ENCODE results near the gene CSNK1A1. TPM values are rescaled to one million over a fixed set of nuclear protein-coding genes. Genes with fewer than 3 reads are reported as not detected.

Gene CSNK1A1
- total RNA-seq, 1 donor from 2014 or later: 194 TPM

DNA sequence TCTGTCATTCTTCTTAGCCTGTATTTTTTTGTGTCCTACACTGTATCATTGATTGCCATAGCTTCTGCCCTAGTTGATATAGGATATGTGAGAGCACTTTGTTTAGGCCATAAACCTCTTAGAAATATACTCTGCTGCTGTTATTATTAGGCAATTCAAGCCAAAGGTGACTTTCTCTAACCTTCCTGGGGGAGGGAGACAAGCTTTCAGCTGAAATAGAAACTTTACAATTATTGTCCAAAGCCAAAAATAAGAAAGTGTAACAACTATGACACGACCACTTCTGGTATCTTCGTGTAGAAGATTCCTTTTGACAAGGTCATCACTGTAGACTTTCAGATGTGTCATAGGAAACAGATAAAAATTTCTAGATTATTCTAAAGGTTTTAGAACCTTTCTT is 12.2 kb upstream of the CSNK1A1 start:
- Mint-ChIP-seq H3K4me3 (ENCODE audit: low read depth) (no peak overlapping the region), H3K36me3 (ENCODE audit: low read depth) (no peaks in the 10 kb centered on the region), H3K4me1 (ENCODE audit: low read depth) (peaks cover 19% of the 10 kb centered on the region), H3K9me3 (no peaks in the 10 kb centered on the region), H3K27ac (no peak overlapping the region), H3K27me3 (ENCODE audit: low read depth) (no peaks in the 10 kb centered on the region)
- intact Hi-C loops (cut with micrococcal nuclease): loop anchor here (2.0 to 5.0 kb wide), 4 partner anchors 13 to 246 kb away; no protein-coding TSS in a partner anchor
- no peak for DNase-seq (ENCODE audit: low spot score)

DNA sequence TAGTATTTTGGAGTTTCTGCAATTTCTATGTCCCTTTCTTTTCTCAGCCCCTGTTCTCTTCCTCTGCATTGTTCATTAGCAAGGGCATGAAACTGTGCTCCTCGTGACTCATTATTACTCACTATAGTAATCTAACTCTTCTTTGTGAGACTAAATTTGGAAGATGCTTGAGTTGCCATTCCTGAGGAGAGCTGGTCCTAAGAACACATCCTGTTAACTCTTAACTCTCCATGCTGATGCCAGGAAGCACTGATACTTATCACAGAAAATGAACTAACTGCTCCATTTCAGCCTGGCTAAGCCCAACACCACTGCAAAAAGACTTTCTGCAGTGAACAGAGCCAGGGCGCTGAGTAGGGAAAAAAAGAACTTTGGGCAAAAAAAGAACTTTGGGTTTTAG is 10.6 kb upstream of the CSNK1A1 start:
- intact Hi-C loops (cut with micrococcal nuclease): loop anchor here (1.0 to 5.0 kb wide), 5 partner anchors 11 to 245 kb away; partner anchors contain the start of gene CSNK1A1
- Mint-ChIP-seq H3K27ac (no peak overlapping the region), H3K36me3 (ENCODE audit: low read depth) (no peaks in the 10 kb centered on the region), H3K9me3 (no peaks in the 10 kb centered on the region), H3K27me3 (ENCODE audit: low read depth) (no peaks in the 10 kb centered on the region), H3K4me1 (ENCODE audit: low read depth) (peaks cover 19% of the 10 kb centered on the region), H3K4me3 (ENCODE audit: low read depth) (no peak overlapping the region)
- no peak for DNase-seq (ENCODE audit: low spot score)

DNA sequence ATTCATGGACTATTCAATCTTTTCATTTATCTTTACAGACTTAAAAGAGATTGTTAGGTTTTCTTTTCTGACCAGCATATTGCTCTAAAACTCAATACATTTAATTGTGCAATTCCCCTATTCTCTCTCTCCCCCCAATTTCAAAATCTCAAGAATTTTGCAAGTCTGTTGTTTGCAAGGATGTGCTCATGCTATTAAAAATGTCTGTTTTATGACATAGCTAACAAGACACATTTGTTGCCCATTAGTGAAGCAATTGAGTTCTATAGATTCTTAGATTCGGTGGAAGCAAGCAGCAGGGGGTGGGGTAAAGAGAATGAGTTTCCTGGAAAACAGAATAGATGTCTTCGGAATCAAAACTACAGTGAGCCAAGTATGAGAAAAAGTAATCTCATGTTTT is 8.5 kb upstream of the CSNK1A1 start:
- peaks cover 19% of the 10 kb centered on the region for H3K4me1 Mint-ChIP-seq (ENCODE audit: low read depth)
- no peak overlapping the region for H3K4me3 Mint-ChIP-seq (ENCODE audit: low read depth)

DNA sequence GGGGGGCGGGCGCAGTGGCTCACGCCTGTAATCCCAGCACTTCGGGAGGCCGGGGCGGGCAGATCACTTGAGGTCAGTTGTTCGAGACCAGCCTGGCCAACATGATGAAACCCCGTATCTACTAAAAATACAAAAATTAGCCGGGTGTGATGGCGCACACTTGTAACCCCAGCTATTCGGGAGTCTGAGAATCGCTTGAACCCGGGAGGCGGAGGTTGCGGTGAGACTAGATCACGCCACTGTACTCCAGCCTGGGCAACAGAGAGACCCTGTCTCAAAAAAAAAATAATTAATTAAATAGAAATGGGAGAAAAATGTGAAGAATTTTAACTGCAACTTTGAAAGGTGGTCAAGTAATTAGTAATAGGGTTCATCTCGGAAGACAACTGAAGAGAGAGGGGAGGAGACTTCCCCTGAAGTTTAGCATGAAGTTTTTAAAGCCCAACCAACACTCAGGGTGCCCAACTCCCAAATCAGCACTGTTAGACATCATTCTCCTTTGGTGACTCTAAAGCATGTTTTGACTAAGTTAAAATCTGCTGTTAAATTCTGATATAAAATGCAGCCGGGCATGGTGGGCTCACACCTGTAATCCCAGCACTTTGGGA is 1.4 kb upstream of the CSNK1A1 start:
- H3K4me3 Mint-ChIP-seq (ENCODE audit: low read depth): peak overlapping the region; percentile 5
- peaks cover 27% of the 10 kb centered on the region for H3K36me3 Mint-ChIP-seq (ENCODE audit: low read depth)
- H3K4me1 Mint-ChIP-seq (ENCODE audit: low read depth): peaks cover 10% of the 10 kb centered on the region
- no peaks in the 10 kb centered on the region for H3K27me3 Mint-ChIP-seq (ENCODE audit: low read depth)
- intact Hi-C loops (cut with micrococcal nuclease): no loop called here
- H3K9me3 Mint-ChIP-seq: no peaks in the 10 kb centered on the region
- H3K27ac Mint-ChIP-seq: no peak overlapping the region
- no peak for DNase-seq (ENCODE audit: low spot score)

More for the DNA sequence above, 8.5 kb upstream of the CSNK1A1 start:
- H3K9me3 Mint-ChIP-seq: no peaks in the 10 kb centered on the region
- no peak overlapping the region for H3K27ac Mint-ChIP-seq
- no peaks in the 10 kb centered on the region for H3K36me3 Mint-ChIP-seq (ENCODE audit: low read depth)
- DNase-seq (ENCODE audit: low spot score): no peak
- intact Hi-C loops (cut with micrococcal nuclease): loop anchor here (5.0 kb wide), 3 partner anchors 58 to 242 kb away; no protein-coding TSS in a partner anchor
- H3K27me3 Mint-ChIP-seq (ENCODE audit: low read depth): no peaks in the 10 kb centered on the region

DNA sequence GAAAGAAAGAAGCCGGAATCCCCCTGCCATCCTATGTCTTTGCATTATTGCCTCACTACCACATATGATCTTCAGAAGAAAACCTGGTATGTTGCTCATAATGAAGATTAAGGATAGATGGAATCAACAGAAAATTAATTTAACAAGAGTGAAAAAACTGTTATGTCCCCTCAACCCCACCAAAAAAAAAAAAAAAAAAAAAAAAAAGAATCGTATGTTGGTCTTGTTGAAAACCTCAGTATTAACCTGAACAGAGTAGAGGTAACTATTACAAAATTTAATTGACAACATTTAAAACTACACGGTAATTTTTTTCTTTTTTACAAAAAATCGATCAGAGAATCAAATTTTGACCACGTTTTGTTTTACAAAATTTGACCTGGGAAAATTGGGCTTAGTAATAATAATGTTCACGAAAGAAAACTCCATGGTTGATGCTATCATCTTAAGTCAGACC is 827 bp upstream of the CSNK1A1 start:
- peaks cover 33% of the 10 kb centered on the region for H3K36me3 Mint-ChIP-seq (ENCODE audit: low read depth)
- peak overlapping the region; percentile 100 for H3K27ac Mint-ChIP-seq
- intact Hi-C loops (cut with micrococcal nuclease): no loop called here
- H3K27me3 Mint-ChIP-seq (ENCODE audit: low read depth): no peaks in the 10 kb centered on the region
- no peaks in the 10 kb centered on the region for H3K9me3 Mint-ChIP-seq
- no peak for DNase-seq (ENCODE audit: low spot score)
- peak overlapping the region; percentile 96 for H3K4me3 Mint-ChIP-seq (ENCODE audit: low read depth)
- H3K4me1 Mint-ChIP-seq (ENCODE audit: low read depth): peaks cover 14% of the 10 kb centered on the region

DNA sequence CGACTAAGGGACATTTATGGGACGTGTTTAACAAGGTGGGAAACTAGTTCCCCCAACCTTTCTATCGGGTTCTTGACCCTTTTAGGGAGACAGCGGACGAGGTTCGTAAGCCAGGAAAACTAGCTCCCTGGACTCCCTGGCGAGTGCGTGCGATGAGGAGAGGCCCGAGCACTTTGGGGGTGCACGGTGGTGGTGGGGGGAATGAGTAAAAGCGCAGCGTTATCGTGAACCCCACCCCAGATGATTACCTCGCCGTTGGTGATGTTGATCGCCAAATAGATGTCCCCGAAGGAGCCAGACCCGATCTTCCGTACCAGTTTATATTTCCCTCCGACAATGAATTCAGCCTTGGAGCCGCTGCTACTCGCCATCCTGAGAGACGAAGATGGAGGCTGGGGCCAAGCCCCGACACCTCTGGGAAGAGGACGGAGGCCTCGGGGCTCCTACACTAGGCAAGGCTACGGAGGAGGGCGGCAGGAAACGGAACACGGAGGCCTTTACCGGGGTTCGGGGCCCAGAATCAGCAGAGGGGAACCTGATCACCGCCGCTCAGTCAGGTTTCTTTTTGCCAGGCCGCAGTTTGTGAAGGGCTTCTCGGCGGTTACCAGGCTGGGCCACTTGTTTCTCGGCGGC is 529 bp downstream of the CSNK1A1 start:
- H3K4me1 Mint-ChIP-seq (ENCODE audit: low read depth): peaks cover 23% of the 10 kb centered on the region
- peaks cover 47% of the 10 kb centered on the region for H3K36me3 Mint-ChIP-seq (ENCODE audit: low read depth)
- H3K9me3 Mint-ChIP-seq: no peaks in the 10 kb centered on the region
- DNase-seq (ENCODE audit: low spot score): no peak
- H3K27ac Mint-ChIP-seq: peak overlapping the region; percentile 100
- intact Hi-C loops (cut with micrococcal nuclease): loop anchor here (1.0 to 2.0 kb wide), 5 partner anchors 12 to 450 kb away; partner anchors contain the start of genes GRPEL2, HMGXB3 and TIGD6
- H3K4me3 Mint-ChIP-seq (ENCODE audit: low read depth): peak overlapping the region; percentile 96
- H3K27me3 Mint-ChIP-seq (ENCODE audit: low read depth): no peaks in the 10 kb centered on the region

DNA sequence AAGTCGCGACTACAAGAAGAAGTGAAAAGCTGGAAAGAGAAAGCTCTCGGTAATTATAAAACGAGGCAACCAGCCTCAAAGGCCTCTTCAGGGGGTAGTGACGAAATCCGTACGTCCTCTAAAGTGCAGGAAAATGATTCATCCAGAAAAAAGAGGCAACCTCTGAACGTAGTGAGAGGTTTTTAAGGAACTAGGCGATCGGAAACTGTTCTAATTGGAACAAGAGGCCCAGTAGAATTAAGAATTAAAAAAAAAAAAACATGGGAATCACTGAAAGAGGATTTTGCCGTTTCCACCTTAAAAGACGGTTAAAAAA is 1.0 kb downstream of the CSNK1A1 start:
- no peak for DNase-seq (ENCODE audit: low spot score)
- Mint-ChIP-seq H3K36me3 (ENCODE audit: low read depth) (peaks cover 50% of the 10 kb centered on the region), H3K9me3 (no peaks in the 10 kb centered on the region), H3K27me3 (ENCODE audit: low read depth) (no peaks in the 10 kb centered on the region), H3K4me1 (ENCODE audit: low read depth) (peaks cover 23% of the 10 kb centered on the region), H3K27ac (peak overlapping the region; percentile 100), H3K4me3 (ENCODE audit: low read depth) (peak overlapping the region; percentile 96)
- intact Hi-C loops (cut with micrococcal nuclease): loop anchor here (1.0 to 2.0 kb wide), 2 partner anchors 26 to 193 kb away; no protein-coding TSS in a partner anchor

DNA sequence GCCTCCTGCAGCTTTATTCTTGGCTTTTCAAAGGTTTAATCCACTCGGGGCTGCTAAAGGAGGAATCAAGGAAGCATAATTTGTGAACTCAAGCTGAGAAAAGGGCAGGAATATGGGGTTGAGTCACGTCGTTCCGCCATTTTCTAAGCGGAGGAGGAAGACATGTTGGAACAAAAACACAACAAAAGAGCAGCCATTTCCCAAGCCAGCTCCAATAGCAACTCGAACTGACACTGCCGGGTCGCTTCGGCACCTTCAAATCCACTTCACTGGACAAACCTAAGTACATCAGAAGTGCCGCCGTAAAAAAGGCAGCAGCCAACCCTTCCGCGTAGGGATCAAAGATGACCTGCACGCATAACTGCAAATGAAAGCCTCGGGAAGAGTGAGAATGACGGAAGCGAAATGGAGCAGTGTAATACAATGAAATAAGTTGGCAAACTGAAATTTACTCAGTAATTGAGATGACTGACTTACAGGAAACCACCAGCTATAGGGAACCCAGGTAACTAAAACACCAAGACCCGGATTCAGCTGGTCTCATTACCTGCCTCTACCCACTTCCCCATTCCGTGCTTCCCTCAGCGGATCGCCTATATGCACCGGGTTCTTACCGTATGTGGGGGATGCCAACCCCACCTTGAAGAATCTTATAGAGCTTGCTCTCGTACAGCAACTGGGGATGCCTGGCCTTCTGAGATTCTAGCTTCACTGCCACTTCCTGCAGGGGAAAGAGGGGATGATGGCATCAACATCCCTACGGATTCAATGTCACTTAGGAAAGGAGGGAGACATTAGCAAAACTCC is 1.6 kb downstream of the CSNK1A1 start:
- peak overlapping the region; percentile 100 for H3K27ac Mint-ChIP-seq
- intact Hi-C loops (cut with micrococcal nuclease): loop anchor here (1.0 to 5.0 kb wide), 3 partner anchors 27 to 193 kb away; no protein-coding TSS in a partner anchor
- no peaks in the 10 kb centered on the region for H3K9me3 Mint-ChIP-seq
- peak; percentile 21 for DNase-seq (ENCODE audit: low spot score)
- peak overlapping the region; percentile 96 for H3K4me3 Mint-ChIP-seq (ENCODE audit: low read depth)
- H3K27me3 Mint-ChIP-seq (ENCODE audit: low read depth): no peaks in the 10 kb centered on the region
- H3K4me1 Mint-ChIP-seq (ENCODE audit: low read depth): peaks cover 23% of the 10 kb centered on the region
- H3K36me3 Mint-ChIP-seq (ENCODE audit: low read depth): peaks cover 56% of the 10 kb centered on the region

DNA sequence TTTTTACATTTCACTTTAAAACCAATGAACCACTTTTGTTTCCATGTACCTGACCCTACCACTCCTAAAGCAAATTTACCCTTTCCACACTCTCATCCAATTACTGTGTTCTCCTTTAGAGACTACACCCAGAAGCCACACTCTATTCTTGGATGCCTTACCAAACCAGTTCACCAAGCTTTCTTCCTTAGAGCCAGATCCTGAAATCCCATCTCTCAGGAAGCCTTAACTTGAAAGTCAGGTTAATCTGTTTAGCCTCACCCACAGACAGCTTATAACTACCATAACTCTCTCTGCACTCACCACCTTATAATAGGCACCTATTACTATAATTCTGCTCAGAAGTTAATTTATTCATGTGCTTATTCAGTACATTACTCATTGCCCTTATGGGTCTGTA is 4.3 kb downstream of the CSNK1A1 start:
- Mint-ChIP-seq H3K27ac (peak overlapping the region; percentile 65), H3K27me3 (ENCODE audit: low read depth) (no peaks in the 10 kb centered on the region), H3K36me3 (ENCODE audit: low read depth) (peaks cover 74% of the 10 kb centered on the region), H3K9me3 (no peaks in the 10 kb centered on the region), H3K4me1 (ENCODE audit: low read depth) (peaks cover 31% of the 10 kb centered on the region), H3K4me3 (ENCODE audit: low read depth) (peak overlapping the region; percentile 27)
- intact Hi-C loops (cut with micrococcal nuclease): loop anchor here (5.0 kb wide), 1 partner anchor 45 kb away; no protein-coding TSS in a partner anchor
- DNase-seq (ENCODE audit: low spot score): no peak

DNA sequence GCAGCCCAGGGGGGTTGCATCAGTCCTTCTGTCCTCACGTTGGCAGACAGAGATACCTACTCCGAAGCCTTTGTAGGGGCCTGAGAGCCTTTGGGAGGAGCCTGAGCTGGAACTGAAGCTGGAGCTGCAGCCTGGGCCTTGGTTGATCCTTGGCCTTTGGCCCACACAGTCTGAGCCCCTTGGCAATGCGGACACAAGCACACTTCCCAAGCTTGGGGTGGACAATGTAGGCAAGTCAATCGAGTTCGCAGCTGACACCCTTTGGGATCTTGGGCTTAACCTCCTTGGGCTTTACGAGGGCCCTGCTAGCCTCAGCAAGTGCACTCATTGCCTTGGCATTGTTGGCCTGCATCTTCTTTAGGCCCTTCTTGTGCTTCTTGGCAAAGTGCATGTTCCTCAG is 5.9 kb downstream of the CSNK1A1 start:
- Mint-ChIP-seq H3K27ac (no peak overlapping the region), H3K4me1 (ENCODE audit: low read depth) (peaks cover 35% of the 10 kb centered on the region)
- intact Hi-C loops (cut with micrococcal nuclease): loop anchor here (2.0 to 5.0 kb wide), 2 partner anchors 17 to 43 kb away; no protein-coding TSS in a partner anchor

DNA sequence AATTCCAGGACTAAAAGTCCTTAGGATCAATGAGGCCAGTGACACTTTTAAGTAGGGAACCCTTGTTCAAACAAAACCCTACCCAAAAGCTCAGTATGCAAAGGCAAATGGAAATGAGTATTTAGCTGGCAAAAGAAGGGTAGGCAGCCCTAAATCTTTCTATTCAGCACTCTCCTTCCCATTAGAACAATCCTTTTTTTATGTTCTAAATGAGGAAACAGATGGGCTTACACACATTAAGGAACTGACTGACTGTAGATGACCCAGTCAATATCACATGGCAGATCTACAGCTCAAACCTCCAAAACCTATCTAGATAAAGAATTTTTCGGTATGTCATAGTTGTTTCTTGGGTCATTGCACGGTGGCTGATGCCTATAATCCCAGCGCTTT is 7.2 kb downstream of the CSNK1A1 start:
- no peaks in the 10 kb centered on the region for H3K27me3 Mint-ChIP-seq (ENCODE audit: low read depth)
- no peak for DNase-seq (ENCODE audit: low spot score)
- H3K36me3 Mint-ChIP-seq (ENCODE audit: low read depth): peaks cover 67% of the 10 kb centered on the region
- intact Hi-C loops (cut with micrococcal nuclease): loop anchor here (2.0 kb wide), 1 partner anchor 15 kb away; no protein-coding TSS in a partner anchor
- peaks cover 41% of the 10 kb centered on the region for H3K4me1 Mint-ChIP-seq (ENCODE audit: low read depth)
- peak overlapping the region; percentile 38 for H3K27ac Mint-ChIP-seq
- H3K9me3 Mint-ChIP-seq: no peaks in the 10 kb centered on the region
- H3K4me3 Mint-ChIP-seq (ENCODE audit: low read depth): no peak overlapping the region

More for the DNA sequence above, 5.9 kb downstream of the CSNK1A1 start:
- Mint-ChIP-seq H3K9me3 (no peaks in the 10 kb centered on the region), H3K36me3 (ENCODE audit: low read depth) (peaks cover 76% of the 10 kb centered on the region), H3K4me3 (ENCODE audit: low read depth) (no peak overlapping the region), H3K27me3 (ENCODE audit: low read depth) (no peaks in the 10 kb centered on the region)
- no peak for DNase-seq (ENCODE audit: low spot score)

DNA sequence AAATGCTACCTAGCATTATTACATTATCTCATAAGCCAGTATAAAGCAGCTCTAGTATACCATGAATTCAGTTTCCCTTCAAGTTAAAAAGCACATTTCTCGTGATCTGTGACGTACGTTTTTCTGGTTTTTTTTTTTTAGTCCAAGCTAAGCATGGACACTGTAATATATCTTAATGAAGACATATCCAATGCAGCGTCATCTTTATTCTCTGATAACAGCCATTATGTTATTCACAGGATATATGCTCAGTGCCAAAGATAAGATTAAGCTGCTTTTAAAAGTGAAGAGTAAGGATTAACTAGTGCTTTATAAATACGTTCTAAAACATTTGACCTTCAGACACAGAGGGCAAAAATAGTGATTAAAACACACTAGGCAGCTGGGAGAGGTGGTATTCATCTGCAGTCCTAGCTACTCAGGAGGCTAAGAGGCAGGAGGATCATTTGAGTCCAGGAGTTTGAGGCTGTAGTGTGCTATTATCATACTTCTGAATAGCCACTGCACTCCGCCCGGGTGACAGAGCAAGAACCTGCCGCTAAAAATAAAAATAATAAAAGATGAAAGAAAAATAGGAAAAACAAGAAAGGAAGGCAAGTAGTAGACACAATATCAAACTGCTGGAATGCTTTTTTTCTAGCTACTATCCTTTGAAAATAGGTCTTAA is 7.7 kb downstream of the CSNK1A1 start:
- Mint-ChIP-seq H3K4me3 (ENCODE audit: low read depth) (no peak overlapping the region), H3K36me3 (ENCODE audit: low read depth) (peaks cover 63% of the 10 kb centered on the region), H3K27ac (peak overlapping the region; percentile 42), H3K4me1 (ENCODE audit: low read depth) (peaks cover 39% of the 10 kb centered on the region), H3K27me3 (ENCODE audit: low read depth) (no peaks in the 10 kb centered on the region), H3K9me3 (no peaks in the 10 kb centered on the region)
- DNase-seq (ENCODE audit: low spot score): no peak
- intact Hi-C loops (cut with micrococcal nuclease): loop anchor here (2.0 kb wide), 1 partner anchor 15 kb away; no protein-coding TSS in a partner anchor
